HEK293 (cell line): ENCODE data around the gene DOCK1.

Experiments used
- CTCF ChIA-PET: fragments of 350-600 bp; formaldehyde crosslinking; extraction: SDS; loops from one replicate; lab custom pipeline; 2021; ENCODE audit warnings: antibody characterized with exemption; lab: Yijun Ruan, JAX
- POLR2A ChIA-PET: fragments of 300-600 bp; formaldehyde crosslinking; extraction: SDS; loops from one replicate; lab custom pipeline; 2020; ENCODE audit warnings: antibody characterized with exemption, inconsistent platforms; lab: Yijun Ruan, JAX
- H3K27ac ChIP-seq: fragments of 200-500 bp; sonication (Bioruptor generic); 2 replicates; pipeline ENCODE4 v1.5.1; 2014; ENCODE audit warnings: low read depth, low read length, control low read depth, inconsistent platforms; ENCODE audit errors: extremely low read depth
- H3K36me3 ChIP-seq, 2 experiments: fragments of 200-500 bp in 1 of 2; sonication (Bioruptor generic) in 1 of 2; 1 replicate in 1 of 2; 2 replicates in 1 of 2; pipeline ENCODE4 v1.5.1; 2014 to 2017; ENCODE audit warnings: inconsistent platforms in 2 of 2, low read length in 2 of 2; ENCODE audit not compliant: control insufficient read depth in 2 of 2, insufficient read depth in 1 of 2
- H3K4me1 ChIP-seq: fragments of 200-500 bp; sonication (Bioruptor generic); 2 replicates; pipeline ENCODE4 v1.5.1; 2014; ENCODE audit warnings: mild to moderate bottlenecking, low read length, inconsistent platforms; ENCODE audit not compliant: control insufficient read depth, insufficient read depth
- H3K4me3 ChIP-seq: 2 replicates; pipeline ENCODE4 v1.5.1; 2011; ENCODE audit warnings: low read depth, mild to moderate bottlenecking, control low read depth, low read length, moderate library complexity
- H3K9me3 ChIP-seq: fragments of 200-500 bp; sonication (Bioruptor generic); 2 replicates; pipeline ENCODE4 v1.5.1; 2014; ENCODE audit warnings: low read depth, low read length, inconsistent platforms; ENCODE audit not compliant: control insufficient read depth, insufficient read depth
- BCL11B ChIP-seq: fragments of 450-650 bp; formaldehyde crosslinking; IDR thresholded peaks from 2 replicates; pipeline ENCODE4 v1.5.1; 2016; ENCODE audit warnings: low read depth, missing biosample characterization, missing genetic modification characterization
- BCL6B ChIP-seq: fragments of 450-650 bp; formaldehyde crosslinking; IDR thresholded peaks from 2 replicates; pipeline ENCODE4 v1.5.1; 2017; ENCODE audit warnings: missing biosample characterization, missing genetic modification characterization
- EGR2 ChIP-seq: fragments of 450-650 bp; formaldehyde crosslinking; IDR thresholded peaks from 2 replicates; pipeline ENCODE4 v1.5.1; 2016; ENCODE audit warnings: low read depth, missing biosample characterization, missing genetic modification characterization
- KLF10 ChIP-seq: fragments of 450-650 bp; IDR thresholded peaks from 2 replicates; pipeline ENCODE4 v1.5.1; 2018; ENCODE audit warnings: missing biosample characterization, mild to moderate bottlenecking, missing genetic modification characterization
- SCRT2 ChIP-seq: fragments of 450-650 bp; formaldehyde crosslinking; IDR thresholded peaks from 2 replicates; pipeline ENCODE4 v1.5.1; 2016; ENCODE audit warnings: missing biosample characterization, missing genetic modification characterization
- SP2 ChIP-seq: fragments of 450-650 bp; formaldehyde crosslinking; IDR thresholded peaks from 2 replicates; pipeline ENCODE4 v1.5.1; 2016; ENCODE audit warnings: missing biosample characterization, missing genetic modification characterization
- WT1 ChIP-seq: fragments of 450-650 bp; formaldehyde crosslinking; IDR thresholded peaks from 2 replicates; pipeline ENCODE4 v1.5.1; 2016; ENCODE audit warnings: missing biosample characterization, missing genetic modification characterization
- ZNF112 ChIP-seq: fragments of 450-650 bp; formaldehyde crosslinking; IDR thresholded peaks from 2 replicates; pipeline ENCODE4 v1.5.0; 2017; ENCODE audit warnings: missing biosample characterization, missing genetic modification characterization
- ZNF140 ChIP-seq: fragments of 450-650 bp; formaldehyde crosslinking; IDR thresholded peaks from 2 replicates; pipeline ENCODE4 v1.5.1; 2016; ENCODE audit warnings: missing biosample characterization, missing genetic modification characterization
- ZNF155 ChIP-seq: fragments of 450-650 bp; formaldehyde crosslinking; IDR thresholded peaks from 2 replicates; pipeline ENCODE4 v1.5.1; 2016; ENCODE audit warnings: missing biosample characterization, missing genetic modification characterization
- ZNF2 ChIP-seq: fragments of 450-650 bp; formaldehyde crosslinking; IDR thresholded peaks from 2 replicates; pipeline ENCODE4 v1.5.1; 2016; ENCODE audit warnings: missing biosample characterization, missing genetic modification characterization
- ZNF239 ChIP-seq: fragments of 450-650 bp; formaldehyde crosslinking; IDR thresholded peaks from 2 replicates; pipeline ENCODE4 v1.5.1; 2016; ENCODE audit warnings: missing biosample characterization, missing genetic modification characterization
- ZNF26 ChIP-seq: fragments of 450-650 bp; formaldehyde crosslinking; IDR thresholded peaks from 2 replicates; pipeline ENCODE4 v1.5.1; 2016; ENCODE audit warnings: missing biosample characterization, missing genetic modification characterization
- ZNF366 ChIP-seq: fragments of 450-650 bp; formaldehyde crosslinking; conservative IDR thresholded peaks from 2 replicates; pipeline ENCODE4 v1.5.1; 2016; ENCODE audit warnings: missing biosample characterization, missing genetic modification characterization
- ZNF391 ChIP-seq: fragments of 450-650 bp; formaldehyde crosslinking; IDR thresholded peaks from 2 replicates; pipeline ENCODE4 v1.5.1; 2016; ENCODE audit warnings: low read depth, missing biosample characterization, missing genetic modification characterization, borderline replicate concordance
- ZNF416 ChIP-seq: fragments of 450-650 bp; formaldehyde crosslinking; IDR thresholded peaks from 2 replicates; pipeline ENCODE4 v1.5.1; 2016; ENCODE audit warnings: missing biosample characterization, missing genetic modification characterization
- ZNF473 ChIP-seq: fragments of 450-650 bp; formaldehyde crosslinking; IDR thresholded peaks from 2 replicates; pipeline ENCODE4 v1.5.1; 2017; ENCODE audit warnings: missing biosample characterization, missing genetic modification characterization
- ZNF610 ChIP-seq: fragments of 450-650 bp; formaldehyde crosslinking; IDR thresholded peaks from 2 replicates; pipeline ENCODE4 v1.5.1; 2016; ENCODE audit warnings: missing biosample characterization, missing genetic modification characterization, borderline replicate concordance
- ZNF768 ChIP-seq: fragments of 450-650 bp; formaldehyde crosslinking; IDR thresholded peaks from 2 replicates; pipeline ENCODE4 v1.5.1; 2018; ENCODE audit warnings: missing biosample characterization, mild to moderate bottlenecking, missing genetic modification characterization
- ZSCAN16 ChIP-seq: fragments of 450-650 bp; formaldehyde crosslinking; IDR thresholded peaks from 2 replicates; pipeline ENCODE4 v1.5.1; 2016; ENCODE audit warnings: missing biosample characterization, missing genetic modification characterization
- ZSCAN4 ChIP-seq: fragments of 450-650 bp; formaldehyde crosslinking; IDR thresholded peaks from 2 replicates; pipeline ENCODE4 v1.5.1; 2017; ENCODE audit warnings: missing biosample characterization, missing genetic modification characterization
- TF ChIP-seq, protein P1 (sequence below): fragments of 450-650 bp; IDR thresholded peaks from 2 replicates; pipeline ENCODE4 v1.5.1; 2018; ENCODE audit warnings: missing biosample characterization, missing genetic modification characterization
- TF ChIP-seq, protein P2 (sequence below): fragments of 450-650 bp; formaldehyde crosslinking; IDR thresholded peaks from 2 replicates; pipeline ENCODE4 v1.5.1; 2016; ENCODE audit warnings: missing biosample characterization, missing genetic modification characterization, low read depth
- TF ChIP-seq, protein P3 (sequence below): fragments of 450-650 bp; formaldehyde crosslinking; IDR thresholded peaks from 2 replicates; pipeline ENCODE4 v1.5.1; 2016; ENCODE audit warnings: missing biosample characterization, missing genetic modification characterization

DOCK1 gene

DNA sequence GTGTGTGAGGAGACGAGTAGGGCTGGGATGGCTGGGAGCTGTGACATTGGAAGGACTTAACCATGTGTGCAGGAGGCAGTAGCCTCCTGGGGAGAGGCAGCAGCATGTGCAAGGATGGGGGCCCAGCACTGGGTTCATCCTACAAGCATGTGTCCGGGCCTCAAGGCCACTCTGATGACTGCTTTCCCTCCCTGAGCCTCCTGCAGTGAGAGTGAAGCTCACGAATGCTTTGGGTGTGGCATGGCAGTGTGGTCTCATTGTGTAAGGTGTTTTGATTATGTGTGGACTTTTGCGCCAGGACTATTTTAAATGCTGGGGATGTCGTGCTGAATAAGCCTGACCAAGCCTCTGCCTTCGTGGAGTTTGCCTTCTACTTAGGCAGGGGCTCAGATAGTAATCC is 413.2 kb downstream of the DOCK1 start (continued):
- TF ChIP-seq BCL6B (no peak), ZNF2 (tag by site-specific recombination) (no peak), ZNF239 (no peak), ZNF26 (tag by site-specific recombination) (no peak)
- TF ChIP-seq, protein P1, sequence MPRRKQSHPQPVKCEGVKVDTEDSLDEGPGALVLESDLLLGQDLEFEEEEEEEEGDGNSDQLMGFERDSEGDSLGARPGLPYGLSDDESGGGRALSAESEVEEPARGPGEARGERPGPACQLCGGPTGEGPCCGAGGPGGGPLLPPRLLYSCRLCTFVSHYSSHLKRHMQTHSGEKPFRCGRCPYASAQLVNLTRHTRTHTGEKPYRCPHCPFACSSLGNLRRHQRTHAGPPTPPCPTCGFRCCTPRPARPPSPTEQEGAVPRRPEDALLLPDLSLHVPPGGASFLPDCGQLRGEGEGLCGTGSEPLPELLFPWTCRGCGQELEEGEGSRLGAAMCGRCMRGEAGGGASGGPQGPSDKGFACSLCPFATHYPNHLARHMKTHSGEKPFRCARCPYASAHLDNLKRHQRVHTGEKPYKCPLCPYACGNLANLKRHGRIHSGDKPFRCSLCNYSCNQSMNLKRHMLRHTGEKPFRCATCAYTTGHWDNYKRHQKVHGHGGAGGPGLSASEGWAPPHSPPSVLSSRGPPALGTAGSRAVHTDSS (tag by site-specific recombination) = no peak

DNA sequence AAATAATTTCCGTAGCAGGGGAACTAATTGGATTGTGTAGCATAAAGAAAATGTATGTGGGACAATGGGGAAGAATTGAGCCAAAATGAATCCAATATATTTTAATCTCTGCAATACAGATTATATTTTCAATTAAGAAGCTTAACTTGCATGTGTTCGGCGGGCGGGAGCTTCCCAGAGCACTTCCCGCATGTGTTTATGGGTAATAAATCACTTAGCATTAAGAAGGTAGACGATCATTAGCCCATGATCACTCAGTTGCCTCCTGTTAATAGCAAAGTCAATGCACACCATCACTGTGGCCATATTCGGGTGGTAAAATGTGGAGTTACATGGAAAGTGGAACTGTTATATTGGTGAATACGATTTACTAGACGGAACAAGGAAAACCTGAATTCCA is 414.0 kb downstream of the DOCK1 start:
- Histone ChIP-seq H3K36me3 (no peaks in the 10 kb centered on the region), H3K27ac (no peak overlapping the region), H3K9me3 (no peaks in the 10 kb centered on the region), H3K4me1 (no peaks in the 10 kb centered on the region)
- CTCF ChIA-PET = no interaction called here
- TF ChIP-seq SP2 (tag by site-specific recombination) = no peak
- TF ChIP-seq, all 188 proteins: peak for 0
- H3K4me3 ChIP-seq = no peak overlapping the region
- POLR2A ChIA-PET = no interaction called here

DNA sequence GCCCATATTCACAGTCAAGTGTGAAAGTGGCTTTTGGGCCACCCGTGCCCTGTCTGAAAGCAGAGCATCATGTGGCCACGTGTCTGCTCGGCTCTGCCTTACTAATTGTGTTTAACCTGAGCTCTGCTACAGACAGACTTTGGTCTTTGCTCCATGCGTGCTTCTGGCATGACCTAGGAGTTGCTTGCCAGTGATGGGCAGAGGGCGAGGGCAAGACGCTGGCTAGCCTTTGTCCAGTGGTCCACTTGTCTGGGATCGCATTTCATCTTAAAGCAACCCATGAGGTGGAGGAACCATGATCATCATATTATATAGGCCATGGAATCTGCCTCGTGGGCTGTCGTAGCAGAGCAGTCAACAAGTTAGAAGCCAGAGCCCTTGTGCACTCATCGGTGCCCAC is 414.5 kb downstream of the DOCK1 start:
- CTCF ChIA-PET = no interaction called here
- H3K4me1 ChIP-seq = no peaks in the 10 kb centered on the region

More for the DNA sequence above, 414.5 kb downstream of the DOCK1 start:
- no peak overlapping the region for H3K4me3 ChIP-seq
- POLR2A ChIA-PET = no interaction called here
- H3K27ac ChIP-seq = no peak overlapping the region
- no peaks in the 10 kb centered on the region for H3K9me3 ChIP-seq
- H3K36me3 ChIP-seq = no peaks in the 10 kb centered on the region
- TF ChIP-seq ZNF768 (tag by site-specific recombination) (no peak), ZSCAN4 (tag by site-specific recombination) (no peak), KLF10 (no peak), SCRT2 (tag by site-specific recombination) (no peak), ZNF416 (tag by site-specific recombination) (no peak), ZNF391 (no peak), ZNF155 (no peak), ZNF112 (no peak), ZNF366 (tag by site-specific recombination) (no peak), ZNF140 (tag by site-specific recombination) (no peak), EGR2 (tag by site-specific recombination) (no peak), WT1 (tag by site-specific recombination) (no peak), ZSCAN16 (tag by site-specific recombination) (no peak), ZNF473 (no peak), BCL11B (no peak), ZNF610 (tag by site-specific recombination) (no peak)
- TF ChIP-seq, protein P2, sequence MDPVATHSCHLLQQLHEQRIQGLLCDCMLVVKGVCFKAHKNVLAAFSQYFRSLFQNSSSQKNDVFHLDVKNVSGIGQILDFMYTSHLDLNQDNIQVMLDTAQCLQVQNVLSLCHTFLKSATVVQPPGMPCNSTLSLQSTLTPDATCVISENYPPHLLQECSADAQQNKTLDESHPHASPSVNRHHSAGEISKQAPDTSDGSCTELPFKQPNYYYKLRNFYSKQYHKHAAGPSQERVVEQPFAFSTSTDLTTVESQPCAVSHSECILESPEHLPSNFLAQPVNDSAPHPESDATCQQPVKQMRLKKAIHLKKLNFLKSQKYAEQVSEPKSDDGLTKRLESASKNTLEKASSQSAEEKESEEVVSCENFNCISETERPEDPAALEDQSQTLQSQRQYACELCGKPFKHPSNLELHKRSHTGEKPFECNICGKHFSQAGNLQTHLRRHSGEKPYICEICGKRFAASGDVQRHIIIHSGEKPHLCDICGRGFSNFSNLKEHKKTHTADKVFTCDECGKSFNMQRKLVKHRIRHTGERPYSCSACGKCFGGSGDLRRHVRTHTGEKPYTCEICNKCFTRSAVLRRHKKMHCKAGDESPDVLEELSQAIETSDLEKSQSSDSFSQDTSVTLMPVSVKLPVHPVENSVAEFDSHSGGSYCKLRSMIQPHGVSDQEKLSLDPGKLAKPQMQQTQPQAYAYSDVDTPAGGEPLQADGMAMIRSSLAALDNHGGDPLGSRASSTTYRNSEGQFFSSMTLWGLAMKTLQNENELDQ (tag by site-specific recombination) = no peak
- TF ChIP-seq, protein P3, sequence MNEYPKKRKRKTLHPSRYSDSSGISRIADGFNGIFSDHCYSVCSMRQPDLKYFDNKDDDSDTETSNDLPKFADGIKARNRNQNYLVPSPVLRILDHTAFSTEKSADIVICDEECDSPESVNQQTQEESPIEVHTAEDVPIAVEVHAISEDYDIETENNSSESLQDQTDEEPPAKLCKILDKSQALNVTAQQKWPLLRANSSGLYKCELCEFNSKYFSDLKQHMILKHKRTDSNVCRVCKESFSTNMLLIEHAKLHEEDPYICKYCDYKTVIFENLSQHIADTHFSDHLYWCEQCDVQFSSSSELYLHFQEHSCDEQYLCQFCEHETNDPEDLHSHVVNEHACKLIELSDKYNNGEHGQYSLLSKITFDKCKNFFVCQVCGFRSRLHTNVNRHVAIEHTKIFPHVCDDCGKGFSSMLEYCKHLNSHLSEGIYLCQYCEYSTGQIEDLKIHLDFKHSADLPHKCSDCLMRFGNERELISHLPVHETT = no peak
